Measurements from ENCODE around the gene C12orf75. TPM values are rescaled to one million over a fixed set of nuclear protein-coding genes. Genes with fewer than 3 reads are reported as not detected.

The C12orf75 gene
- total and polyA plus RNA-seq, 10 of the 15 experiments (the other 5 are each of a cell fraction or from before 2014, with no cell fraction given) = 40.7 to 411 (median 159) TPM

DNA sequence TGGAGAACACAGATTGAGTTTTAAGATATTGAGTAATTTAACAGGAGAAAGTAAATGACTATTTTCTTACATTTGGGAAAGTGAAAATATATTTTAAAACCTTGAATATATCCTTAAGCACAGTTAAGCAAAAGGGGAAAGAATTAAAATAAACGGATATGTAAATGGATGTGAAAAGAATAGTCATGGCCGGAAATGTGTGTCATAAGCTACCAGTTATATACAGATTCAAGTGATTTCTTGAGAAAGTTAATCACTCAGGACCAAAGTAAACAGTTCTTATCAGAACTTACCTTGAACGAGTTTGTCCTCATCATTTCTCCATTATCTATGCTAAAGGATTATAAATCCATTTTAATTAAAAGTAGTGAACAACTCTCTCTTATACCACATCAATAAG is 33.4 kb downstream of the C12orf75 start:
- POLR2A ChIA-PET = interaction anchor here (0.6 kb wide), 1 partner anchor 49 kb away, joined by 5 read pairs; no protein-coding TSS in a partner anchor
- Histone ChIP-seq H4K20me1 (ENCODE audit: control insufficient read depth, insufficient read depth) (no peaks in the 10 kb centered on the region), H3K79me2 (ENCODE audit: control insufficient read depth, insufficient read depth, low read length) (peaks cover 4% of the 10 kb centered on the region), H3K27ac (ENCODE audit: control insufficient read depth, insufficient read depth) (no peak overlapping the region), H3K36me3 (ENCODE audit: control insufficient read depth in 2 of 2, insufficient read depth in 2 of 2, low read length in 1 of 2) (peaks cover 0 to 3% of the 10 kb centered on the region in 2 experiments; a peak in 2 of 4 replicates), H3K4me2 (ENCODE audit: control insufficient read depth, insufficient read depth) (no peak overlapping the region), H3K9me3 (replicated peaks; ENCODE audit: control insufficient read depth, insufficient read depth, low read length) (no peaks in the 10 kb centered on the region), H2AFZ (ENCODE audit: control insufficient read depth, low read depth, low read length) (no peak overlapping the region), H3K9ac (ENCODE audit: control insufficient read depth, insufficient read depth, low read length) (no peak overlapping the region), H3K27me3 (replicated peaks in 1 of 2; ENCODE audit: control insufficient read depth in 2 of 2, insufficient read depth in 2 of 2, low read length in 1 of 2) (no peaks in the 10 kb centered on the region), H3K4me3 (no peak overlapping the region), H3K4me1 (ENCODE audit: control insufficient read depth, insufficient read depth, low read length) (peaks cover 6% of the 10 kb centered on the region)
- BruUV-seq (replicated peaks) = no TSS peak
- DNase-seq (ENCODE audit: low read depth, low spot score) (no peak), FAIRE-seq (no peak), ATAC-seq (no peak)
- CTCF ChIA-PET = interaction anchor here (1.0 kb wide), 1 partner anchor 10 kb away, joined by 3 read pairs; no protein-coding TSS in a partner anchor
- TF ChIP-seq CREB1 (IDR thresholded peaks at IDR 0.05; ENCODE audit: low read depth) (no peak), MYB (IDR thresholded peaks at IDR 0.05; ENCODE audit: borderline replicate concordance, low read depth, low read length) (no peak), SMC3 (IDR thresholded peaks at IDR 0.05; ENCODE audit: borderline replicate concordance, low read length) (no peak), RAD21 (IDR thresholded peaks at IDR 0.05; ENCODE audit: insufficient read depth, low read depth, low read length) (no peak), EGR1 (IDR thresholded peaks at IDR 0.05; ENCODE audit: borderline replicate concordance in 1 of 2, low read depth in 2 of 2, low read length in 2 of 2) (no peak), RELA (IDR thresholded peaks at IDR 0.05; ENCODE audit: borderline replicate concordance, partially characterized antibody) (no peak), SMAD5 (IDR thresholded peaks at IDR 0.05; ENCODE audit: low read depth) (no peak), ASH2L (IDR thresholded peaks at IDR 0.05; ENCODE audit: borderline replicate concordance, low read depth) (no peak), LARP7 (IDR thresholded peaks at IDR 0.05) (no peak), MXI1 (IDR thresholded peaks at IDR 0.05; ENCODE audit: low read depth, low read length) (no peak)
- TF ChIP-seq, protein P1, sequence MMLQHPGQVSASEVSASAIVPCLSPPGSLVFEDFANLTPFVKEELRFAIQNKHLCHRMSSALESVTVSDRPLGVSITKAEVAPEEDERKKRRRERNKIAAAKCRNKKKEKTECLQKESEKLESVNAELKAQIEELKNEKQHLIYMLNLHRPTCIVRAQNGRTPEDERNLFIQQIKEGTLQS (IDR thresholded peaks at IDR 0.05; ENCODE audit: borderline replicate concordance, extremely low read depth, low read depth, low read length) = no peak
- TF ChIP-seq, protein P2, sequence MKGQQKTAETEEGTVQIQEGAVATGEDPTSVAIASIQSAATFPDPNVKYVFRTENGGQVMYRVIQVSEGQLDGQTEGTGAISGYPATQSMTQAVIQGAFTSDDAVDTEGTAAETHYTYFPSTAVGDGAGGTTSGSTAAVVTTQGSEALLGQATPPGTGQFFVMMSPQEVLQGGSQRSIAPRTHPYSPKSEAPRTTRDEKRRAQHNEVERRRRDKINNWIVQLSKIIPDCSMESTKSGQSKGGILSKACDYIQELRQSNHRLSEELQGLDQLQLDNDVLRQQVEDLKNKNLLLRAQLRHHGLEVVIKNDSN (IDR thresholded peaks at IDR 0.05; ENCODE audit: borderline replicate concordance, extremely low read length, insufficient read depth, low read depth, low read length) = no peak
- intact Hi-C loops (cut with micrococcal nuclease; ENCODE audit: unreplicated experiment) (no loop called here), in situ Hi-C loops (cut with MboI) (no loop called here)
- 0% methylated on average over 3 of the region's 3 CpGs for WGBS (ENCODE audit: insufficient coverage, insufficient replicate concordance, low lambda C conversion rate, missing lambda C conversion rate)
- RAD21 ChIA-PET (ENCODE audit: unreplicated experiment) = interaction anchor here (2.2 kb wide), 1 partner anchor 43 kb away, joined by 7 read pairs; no protein-coding TSS in a partner anchor
- SMC1A ChIA-PET (ENCODE audit: uncharacterized antibody, unreplicated experiment) = interaction anchor here (1.4 to 1.6 kb wide), 2 partner anchors 32 to 780 kb away, joined by 4 read pairs; no protein-coding TSS in a partner anchor
